Measurements from ENCODE around the gene EME2.

GRCh38 chr16:1749152-1750117 lies 23.2 kb upstream of the EME2 start:
- TF ChIP-seq CTCF (IDR thresholded peaks at IDR 0.05; ENCODE audit: borderline replicate concordance, extremely low read depth, low read length, poor library complexity, severe bottlenecking) (no peak), EZH2 (IDR thresholded peaks at IDR 0.05; ENCODE audit: borderline replicate concordance, low read depth, low read length, severe bottlenecking) (no peak)
